NCI-H82 (cell line): ENCODE results near the gene SHPK.
"Not testable (repeated sequence)": the region's sequence is repeated elsewhere in the genome, so short reads cannot be mapped to it uniquely, and the experiment has no call there.

Source experiments
- DNase-seq: peaks from one replicate; lab custom pipeline; 2025; lab: John Stamatoyannopoulos, UW

SHPK gene

DNA sequence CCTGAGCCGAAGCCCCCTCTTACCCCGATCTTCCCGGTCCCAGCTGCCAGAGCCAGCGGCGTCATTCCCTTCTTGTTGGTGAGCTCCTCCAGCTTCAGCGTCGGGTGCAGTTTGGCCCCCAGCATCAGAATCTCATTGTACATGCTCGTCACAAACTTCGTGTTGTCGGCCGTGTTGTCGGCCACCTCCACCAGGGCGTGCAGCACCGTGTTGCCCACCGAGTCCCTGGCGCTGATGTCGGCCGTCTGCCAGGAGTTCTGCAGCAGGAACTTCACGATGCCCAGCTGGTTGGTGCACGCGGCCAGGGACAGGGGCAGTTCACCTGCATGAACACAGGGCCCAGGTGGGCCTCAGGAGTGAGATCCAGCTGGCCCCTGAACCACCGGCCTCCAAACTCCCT, 46.3 kb downstream of the SHPK start:
- DNase-seq = no peak

DNA sequence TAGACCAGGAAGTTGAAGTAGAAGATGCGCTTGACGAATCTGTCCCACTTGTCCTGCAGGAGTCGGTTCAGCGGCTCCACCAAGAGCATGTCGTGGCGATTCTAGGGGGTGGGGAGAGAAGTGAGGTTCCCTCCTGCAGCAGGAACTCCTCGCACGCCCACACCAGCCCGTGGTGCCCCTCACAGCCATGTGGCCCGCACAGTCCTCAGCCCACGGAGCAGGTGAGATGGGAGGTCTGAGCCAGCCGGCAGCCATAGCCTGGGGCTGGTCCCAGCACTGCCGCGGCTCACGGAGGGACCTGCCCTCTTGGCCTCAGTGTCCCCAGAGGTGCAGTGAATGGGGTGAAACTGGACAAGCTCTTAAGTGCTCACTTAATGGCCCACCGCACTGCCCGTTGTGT, 50.2 kb downstream of the SHPK start:
- no peak for DNase-seq

DNA sequence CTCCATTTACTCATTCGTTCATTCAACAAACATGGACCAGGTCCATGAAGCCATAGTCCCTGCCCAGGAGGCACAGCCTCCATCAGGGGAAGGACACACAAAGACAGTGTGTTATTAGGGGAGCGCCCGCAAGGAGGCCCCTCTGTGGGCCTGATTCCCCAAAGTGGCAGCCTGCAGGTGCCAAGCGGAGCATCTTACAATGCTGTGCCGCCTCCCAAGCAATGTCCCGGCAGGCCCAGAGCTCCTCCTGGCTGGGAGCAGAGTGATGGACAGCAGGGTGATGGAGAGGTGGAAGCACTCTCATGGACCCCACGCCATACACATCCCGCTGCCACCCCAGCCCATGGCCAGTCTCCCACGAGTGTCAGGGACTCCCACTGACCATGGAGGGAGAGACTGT, 52.6 kb downstream of the SHPK start:
- no peak for DNase-seq

DNA sequence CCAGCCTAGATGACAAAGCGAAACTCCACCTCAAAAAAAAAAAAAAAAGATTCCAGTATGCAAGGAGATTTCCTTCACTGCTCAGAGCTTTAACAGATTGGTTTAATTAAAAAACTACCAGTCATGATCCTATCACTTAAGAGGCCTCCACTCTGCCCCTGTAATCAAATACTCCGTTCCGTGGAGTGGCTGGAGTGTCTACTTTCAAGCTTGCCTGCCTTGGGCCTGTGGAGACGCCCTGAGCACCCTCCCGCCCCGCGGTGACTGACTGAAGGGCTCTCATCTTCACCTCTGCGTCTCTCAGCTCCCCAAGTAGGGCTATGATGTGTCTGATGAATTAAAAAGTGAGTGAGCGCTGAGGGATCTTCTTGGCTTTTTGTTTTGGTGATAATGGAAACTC, 53.1 kb downstream of the SHPK start:
- no peak for DNase-seq

DNA sequence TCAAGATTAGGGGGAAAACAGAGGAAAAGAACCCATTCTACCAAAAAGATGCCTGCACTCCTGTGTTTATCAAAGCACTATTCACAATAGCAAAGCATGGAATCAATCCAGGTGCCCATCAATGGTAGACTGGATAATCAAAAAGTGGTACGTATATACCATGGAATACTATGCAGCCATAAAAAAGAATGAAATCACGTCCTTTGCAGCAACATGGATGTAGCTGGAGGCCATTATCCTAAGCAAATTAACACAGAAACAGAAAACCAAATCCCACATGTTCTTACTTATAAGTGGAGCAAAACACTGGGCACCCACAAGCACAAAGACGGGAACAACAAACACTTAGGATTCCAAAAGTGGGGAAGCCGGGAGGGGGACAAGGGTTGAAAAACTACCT, 57.4 kb downstream of the SHPK start:
- DNase-seq = not testable (repeated sequence)

DNA sequence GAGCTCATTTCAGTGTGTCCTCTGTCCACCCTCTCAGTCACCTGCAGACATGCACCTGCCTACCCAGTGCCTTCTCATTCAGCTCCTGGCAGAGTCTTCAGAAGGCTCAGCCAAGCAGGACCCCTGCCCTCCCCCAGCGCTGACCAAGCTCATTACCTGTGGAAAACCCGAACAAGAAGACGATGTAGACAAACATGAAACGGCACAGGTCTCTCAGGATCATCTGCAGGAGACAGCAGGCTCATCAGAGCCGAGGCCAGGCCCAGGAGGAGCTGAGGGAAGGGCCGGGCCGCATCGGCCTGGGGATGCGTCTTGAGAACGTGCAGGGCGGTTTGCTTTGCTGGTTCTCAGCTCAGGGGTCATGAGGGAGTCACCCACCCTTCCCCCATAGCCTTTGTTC, 59.1 kb downstream of the SHPK start:
- DNase-seq = no peak

DNA sequence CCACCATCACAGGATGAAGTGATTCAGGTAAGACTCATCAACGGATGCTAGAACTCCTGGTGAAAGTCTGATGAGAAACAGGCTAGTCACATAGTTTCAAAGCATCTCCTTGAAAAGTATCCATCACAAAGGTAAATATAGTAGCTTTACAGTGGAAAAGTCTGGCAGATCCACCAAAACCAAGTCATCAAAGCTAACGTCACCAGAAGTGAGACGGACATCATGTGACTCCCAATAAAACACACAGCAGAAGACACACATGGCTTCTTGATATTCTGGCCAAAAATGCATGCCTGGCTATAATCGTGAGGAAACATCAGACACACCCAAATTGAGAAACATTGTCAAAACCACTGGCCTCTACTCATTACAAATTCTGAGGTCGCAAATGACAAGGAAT, 60.5 kb downstream of the SHPK start:
- no peak for DNase-seq

DNA sequence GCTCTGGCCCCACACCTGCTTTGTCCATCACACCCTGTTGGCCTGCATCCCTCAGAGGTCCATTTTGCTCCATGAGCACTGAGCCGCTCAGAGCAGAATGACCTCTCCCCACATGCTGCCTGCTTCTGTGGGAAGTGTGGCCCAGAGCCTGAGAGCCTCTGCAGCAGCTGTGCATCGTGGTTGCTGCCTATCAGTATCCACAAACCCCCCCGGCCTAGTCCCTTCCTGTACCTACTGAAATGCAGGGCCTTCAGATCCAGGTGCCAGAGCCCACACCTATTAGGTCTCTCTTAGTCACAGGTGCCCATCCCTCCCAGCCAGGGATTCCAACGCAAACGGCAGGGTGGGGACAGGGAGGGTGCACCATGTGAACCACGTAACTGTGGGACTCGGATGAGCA, 61.8 kb downstream of the SHPK start:
- no peak for DNase-seq

DNA sequence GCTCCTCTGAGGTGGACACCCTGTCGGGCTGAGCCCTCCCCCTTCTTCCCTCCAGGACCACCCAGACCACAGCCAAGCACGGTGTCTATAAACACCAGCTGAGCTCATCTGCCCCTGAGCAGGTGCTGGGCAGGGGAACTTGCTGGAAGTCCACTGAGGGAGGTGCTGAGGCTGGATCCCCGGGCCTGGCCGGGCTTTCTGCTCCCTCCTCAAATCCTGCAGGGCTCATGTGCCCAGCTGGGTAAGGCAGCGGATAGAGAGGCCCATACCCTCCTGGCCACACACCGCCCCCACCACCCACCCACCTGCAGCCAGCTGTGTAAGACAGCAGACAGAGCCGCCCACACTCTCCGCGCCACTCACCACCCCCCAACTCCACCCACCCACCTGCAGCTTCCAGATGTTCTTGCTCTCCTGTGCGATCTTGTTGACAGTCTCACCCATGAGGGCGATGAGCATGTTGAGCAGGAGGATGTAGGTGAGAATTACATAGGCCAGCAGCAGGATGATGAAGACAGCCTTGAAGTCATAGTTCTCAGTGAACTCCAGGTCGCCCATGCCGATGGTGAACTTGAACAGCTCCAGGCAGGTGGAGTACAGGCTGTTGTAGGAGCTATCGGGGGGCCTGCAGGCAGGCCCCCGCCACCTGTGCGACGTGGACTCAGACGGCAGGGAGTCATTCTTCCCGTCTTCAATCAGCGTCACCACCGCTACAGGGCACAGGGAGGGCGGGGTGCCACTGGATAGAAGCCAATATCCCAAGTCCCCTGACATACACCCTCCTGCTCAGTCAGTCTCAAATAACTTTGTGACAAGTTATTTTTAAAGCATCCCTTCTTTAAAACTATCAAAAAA, 62.6 kb downstream of the SHPK start:
- DNase-seq = no peak

DNA sequence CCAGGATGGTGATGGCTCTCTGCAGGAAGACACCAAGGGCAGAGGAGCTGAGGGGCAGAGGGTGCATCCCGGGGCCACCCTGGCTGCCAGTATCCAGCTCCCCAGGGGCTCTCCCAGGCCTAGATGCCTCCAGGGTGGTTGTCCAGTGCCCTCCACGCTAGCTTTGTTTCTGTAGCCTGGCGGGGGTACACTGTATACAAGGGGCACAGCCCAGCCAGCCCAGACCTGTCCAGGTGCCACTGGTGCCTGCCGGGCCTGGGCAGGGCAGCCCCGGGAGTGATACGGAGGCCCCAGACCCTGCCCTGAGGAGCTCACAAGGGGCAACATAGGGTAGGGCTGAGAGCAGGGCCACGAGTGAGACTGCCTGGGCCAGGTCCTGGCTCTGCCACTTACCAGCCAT, 63.8 kb downstream of the SHPK start:
- no peak for DNase-seq

DNA sequence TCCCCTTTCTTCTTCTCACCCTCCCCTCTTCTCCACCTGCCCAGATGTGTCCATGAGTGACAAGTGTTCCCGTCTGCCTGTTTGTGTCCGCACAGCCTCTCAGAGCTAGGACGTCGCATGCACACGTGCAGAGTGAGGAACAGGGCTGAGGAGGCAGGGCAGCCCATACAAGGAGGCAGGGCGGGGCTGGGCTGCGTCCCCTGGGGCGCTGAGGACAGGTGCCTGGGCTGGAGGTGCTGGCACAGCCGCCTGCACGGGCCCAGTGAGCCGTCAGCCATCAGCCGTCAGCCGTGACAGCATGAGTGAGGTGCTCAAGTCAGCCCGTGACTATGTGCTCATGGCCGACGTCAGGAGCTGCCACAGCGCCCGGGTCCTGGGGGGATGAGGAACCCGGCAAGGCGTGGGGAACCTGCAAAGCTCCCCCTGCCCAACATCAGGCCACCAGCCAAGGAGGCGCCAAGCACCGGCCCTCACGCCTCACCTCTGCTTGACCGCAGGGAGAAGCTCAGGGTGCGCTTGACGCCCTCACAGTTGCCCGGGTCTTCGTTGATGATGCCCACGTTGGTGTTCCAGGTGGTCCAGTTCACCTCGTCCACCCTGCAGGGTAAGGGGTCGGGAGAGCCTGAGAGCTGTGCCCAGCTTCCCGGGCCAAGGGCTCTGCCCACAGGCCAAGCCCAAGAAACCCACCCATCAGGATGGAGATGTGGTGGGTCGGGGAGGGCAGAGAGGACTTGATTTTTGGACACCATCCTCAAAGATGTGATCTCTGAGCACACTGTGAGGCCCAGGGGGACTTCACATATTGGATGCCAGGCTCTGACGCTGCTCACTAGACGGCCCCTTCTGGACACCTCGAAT, 64.8 kb downstream of the SHPK start:
- DNase-seq = no peak

DNA sequence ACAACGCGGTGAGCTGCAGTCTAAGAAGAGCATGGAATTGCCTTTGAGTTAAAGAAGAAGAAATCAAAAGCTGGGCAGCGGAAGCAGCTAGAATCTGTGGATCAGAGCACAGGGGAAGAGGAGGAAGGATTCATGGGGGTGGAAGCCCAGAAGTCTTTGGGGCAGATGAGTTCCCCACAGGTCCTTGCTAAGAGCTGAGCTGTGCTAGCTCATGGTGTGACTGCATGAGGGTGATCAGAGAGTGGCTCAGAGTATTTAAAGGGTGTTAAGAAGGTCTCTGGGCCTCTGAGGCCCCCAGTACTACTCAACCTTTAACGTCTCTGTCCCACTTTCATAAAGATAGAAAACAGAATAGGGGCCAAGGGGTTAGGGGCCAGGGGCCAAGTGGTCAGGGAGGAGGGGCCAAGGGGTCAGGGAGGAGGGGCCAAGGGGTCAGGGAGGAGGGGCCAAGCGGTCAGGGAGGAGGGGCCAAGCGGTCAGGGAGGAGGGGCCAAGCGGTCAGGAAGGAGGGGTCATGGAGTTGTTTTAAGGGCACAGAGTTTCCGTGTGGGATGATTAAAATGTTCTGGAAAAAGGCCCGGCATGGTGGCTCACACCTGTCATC, 66.4 kb downstream of the SHPK start:
- DNase-seq = no peak

DNA sequence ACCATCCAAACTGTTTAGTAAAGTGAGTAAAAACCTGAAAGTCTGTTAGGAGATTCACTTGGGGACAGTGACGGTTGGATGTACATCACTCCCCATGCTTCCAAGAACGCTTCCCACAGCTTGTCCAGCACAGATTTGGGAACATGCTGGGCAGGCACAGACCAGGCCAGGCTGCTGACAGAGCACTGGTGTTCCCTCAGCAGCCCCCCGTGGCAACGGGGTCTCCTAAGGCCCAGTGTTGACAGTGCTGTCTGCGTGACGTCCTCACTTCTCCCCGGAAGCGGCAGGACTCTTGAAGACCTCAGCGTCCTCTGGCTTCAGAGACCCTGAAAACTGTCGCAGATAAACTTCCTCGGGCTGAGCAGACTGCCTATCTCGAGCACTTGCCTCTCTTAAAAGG, 69.5 kb downstream of the SHPK start:
- no peak for DNase-seq

DNA sequence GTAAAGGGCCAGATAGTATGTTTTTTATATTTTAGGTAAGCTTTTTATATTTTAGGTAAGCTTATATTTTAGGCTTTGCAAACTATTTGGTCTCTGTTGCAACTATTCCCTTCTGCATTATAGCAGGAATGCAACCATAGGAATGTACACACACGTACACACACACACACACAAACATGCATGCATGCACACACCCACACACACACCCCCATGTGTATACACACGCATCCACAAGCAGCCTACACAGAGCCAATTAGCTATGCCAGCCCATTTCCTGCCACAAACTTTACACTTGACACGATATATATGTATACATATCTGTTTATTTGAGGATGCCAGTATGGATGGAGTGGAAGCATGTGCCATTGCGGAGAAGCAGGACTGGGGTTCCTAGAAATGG, 70.9 kb downstream of the SHPK start:
- no peak for DNase-seq

DNA sequence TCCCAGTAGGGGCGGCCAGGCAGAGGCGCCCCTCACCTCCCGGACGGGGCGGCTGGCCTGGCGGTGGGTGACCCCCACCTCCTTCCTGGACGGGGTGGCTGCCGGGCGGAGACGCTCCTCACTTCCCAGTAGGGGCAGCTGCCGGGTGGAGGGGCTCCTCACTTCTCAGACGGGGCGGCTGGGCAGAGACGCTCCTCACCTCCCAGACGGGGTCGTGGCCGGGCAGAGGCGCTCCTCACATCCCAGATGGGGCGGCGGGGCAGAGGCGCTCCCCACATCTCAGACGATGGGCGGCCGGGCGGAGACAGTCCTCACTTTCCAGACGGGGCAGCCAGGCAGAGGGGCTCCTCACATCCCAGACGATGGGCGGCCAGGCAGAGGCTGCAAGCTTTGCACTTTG, 71.8 kb downstream of the SHPK start:
- not testable (repeated sequence) for DNase-seq

DNA sequence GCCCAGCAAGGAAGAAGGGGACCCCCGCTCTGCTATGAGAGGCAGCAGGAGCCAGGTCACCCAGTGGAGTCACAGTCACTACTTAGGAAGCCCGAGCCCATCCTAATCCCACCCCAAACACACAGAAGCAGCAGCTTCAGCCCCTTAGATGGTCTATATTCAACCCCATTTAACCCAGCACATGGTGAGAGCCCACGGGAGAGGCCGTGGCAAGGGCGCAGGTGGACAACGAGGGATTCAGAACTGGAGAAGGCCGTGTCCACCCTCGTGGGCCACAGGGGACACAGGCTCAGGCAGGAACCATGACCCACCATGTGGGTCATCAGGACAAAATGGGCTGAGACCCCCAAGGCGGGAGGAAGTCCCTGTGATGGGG, 76.8 kb downstream of the SHPK start:
- no peak for DNase-seq

DNA sequence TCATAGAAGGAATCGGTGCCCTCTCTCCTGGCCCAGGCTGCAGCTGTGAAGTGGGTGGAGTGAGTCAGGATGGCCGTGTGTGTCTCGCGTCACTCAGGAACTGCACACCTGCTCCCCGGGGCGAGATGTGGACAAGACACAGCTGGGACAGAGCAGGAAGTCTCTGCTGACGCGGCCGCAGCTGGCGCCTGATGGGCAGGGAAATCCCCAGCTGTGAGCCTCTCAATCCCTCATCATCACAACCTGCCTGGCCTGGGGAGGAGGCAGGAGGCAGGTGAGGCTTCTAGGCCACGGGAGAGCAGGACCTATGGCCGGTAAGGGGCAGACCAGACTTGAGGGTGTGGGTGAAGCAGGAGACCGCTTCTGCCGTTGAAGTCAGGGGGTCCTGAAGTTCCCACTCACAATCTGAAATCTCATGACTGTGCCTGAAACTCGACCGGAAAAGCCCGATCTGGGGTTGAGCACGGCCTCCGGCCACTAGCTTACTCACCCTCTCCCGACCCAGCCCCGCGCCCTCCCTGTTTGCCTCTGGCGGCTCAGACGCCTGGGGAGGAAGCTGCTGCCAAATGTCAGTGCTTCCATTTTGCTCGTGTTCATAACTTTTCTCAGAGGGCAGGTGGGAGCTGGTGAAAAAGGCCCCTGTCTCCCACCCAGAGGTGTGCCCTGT, 77.3 kb downstream of the SHPK start:
- DNase-seq = peak; percentile 35
